ENCODE measurements around the gene FAM107A. TPM values are rescaled to one million over a fixed set of nuclear protein-coding genes. Genes with fewer than 3 reads are reported as not detected.

The FAM107A gene
- total RNA-seq, 4 donors from 2014 or later: 11.0 to 93.3 (median 24.3) TPM

GRCh38 chr3:58585005-58585786 is 8.0 kb upstream of the FAM107A start:
- H3K4me1 ChIP-seq: peaks cover 0 to 21% (median 0%) of the 10 kb centered on the region in 4 donors
- peak overlapping the region; percentile 49 to 76 (median 72) for H3K27ac ChIP-seq
- H3K4me3 ChIP-seq: peak overlapping the region; percentile 36 to 62 (median 50)
- no peaks in the 10 kb centered on the region for H3K9me3 ChIP-seq
- H3K36me3 ChIP-seq: no peaks in the 10 kb centered on the region
- peaks cover 0 to 9% of the 10 kb centered on the region in 2 donors for H3K27me3 ChIP-seq
- peak; percentile 51 to 84 (median 80) for DNase-seq
- TF ChIP-seq CTCF (IDR thresholded peaks at IDR 0.05) (peak; percentile 49 to 81 (median 77)), POLR2A (IDR thresholded peaks at IDR 0.05) (peak in 1 of 2 donors; percentile 15)

- Histone ChIP-seq H3K27ac (peak overlapping the region; percentile 49 to 76 (median 72)), H3K9me3 (no peaks in the 10 kb centered on the region), H3K27me3 (peaks cover 0 to 9% of the 10 kb centered on the region in 2 donors), H3K4me3 (peak overlapping the region; percentile 36 to 62 (median 50)), H3K4me1 (peaks cover 0 to 21% (median 0%) of the 10 kb centered on the region in 4 donors), H3K36me3 (no peaks in the 10 kb centered on the region)
- DNase-seq: no peak
- TF ChIP-seq POLR2A (IDR thresholded peaks at IDR 0.05): no peak
- no peak for TF ChIP-seq CTCF (IDR thresholded peaks at IDR 0.05)
Measured at GRCh38 chr3:58584690-58585004, 7.5 kb upstream of the FAM107A start.

GRCh38 chr3:58581328-58582091 is 4.3 kb upstream of the FAM107A start:
- Histone ChIP-seq H3K9me3 (no peaks in the 10 kb centered on the region), H3K36me3 (no peaks in the 10 kb centered on the region), H3K4me3 (no peak overlapping the region), H3K4me1 (peaks cover 0 to 15% (median 0%) of the 10 kb centered on the region in 4 donors), H3K27me3 (peaks cover 0 to under 1% of the 10 kb centered on the region in 2 donors), H3K27ac (no peak overlapping the region)
- no peak for TF ChIP-seq CTCF (IDR thresholded peaks at IDR 0.05)
- TF ChIP-seq POLR2A (IDR thresholded peaks at IDR 0.05): no peak
- DNase-seq: no peak

- Histone ChIP-seq H3K27me3 (no peaks in the 10 kb centered on the region), H3K9me3 (no peaks in the 10 kb centered on the region), H3K4me1 (peaks cover 0 to 12% (median 0%) of the 10 kb centered on the region in 4 donors), H3K4me3 (no peak overlapping the region), H3K36me3 (no peaks in the 10 kb centered on the region), H3K27ac (no peak overlapping the region)
- DNase-seq: no peak
- no peak for TF ChIP-seq CTCF (IDR thresholded peaks at IDR 0.05)
Measured at GRCh38 chr3:58580826-58581327, 3.7 kb upstream of the FAM107A start.

GRCh38 chr3:58578873-58579272 is 1.7 kb upstream of the FAM107A start:
- Histone ChIP-seq H3K9me3 (no peaks in the 10 kb centered on the region), H3K36me3 (no peaks in the 10 kb centered on the region), H3K27ac (no peak overlapping the region), H3K4me3 (no peak overlapping the region), H3K27me3 (no peaks in the 10 kb centered on the region), H3K4me1 (peaks cover 0 to under 1% (median 0%) of the 10 kb centered on the region in 4 donors)
- no peak for DNase-seq
- no peak for TF ChIP-seq CTCF (IDR thresholded peaks at IDR 0.05)
- no peak for TF ChIP-seq POLR2A (IDR thresholded peaks at IDR 0.05)
